Measurements from ENCODE around the gene CSTB. TPM values are rescaled to one million over a fixed set of nuclear protein-coding genes. Genes with fewer than 3 reads are reported as not detected.

Gene CSTB
- total RNA-seq, 1 experiment from 2014 or later: 57.5 TPM

GRCh38 chr21:43790010-43790524 is 14.0 kb upstream of the CSTB start:
- no peaks in the 10 kb centered on the region for H3K9me2 ChIP-seq (ENCODE audit: insufficient read depth)
- H3K79me2 ChIP-seq (ENCODE audit: insufficient read depth, low read length): peaks cover 57% of the 10 kb centered on the region
- TF ChIP-seq REST (IDR thresholded peaks at IDR 0.05; ENCODE audit: low read depth): no peak
- no peak for TF ChIP-seq POLR2A (IDR thresholded peaks at IDR 0.05; ENCODE audit: borderline replicate concordance, extremely low read depth, insufficient read depth, insufficient read length)
- no peak for TF ChIP-seq CTCF (IDR thresholded peaks at IDR 0.05 in 2 of 3, conservative IDR thresholded peaks at IDR 0.05 in 1 of 3; ENCODE audit: borderline replicate concordance in 1 of 3, insufficient read depth in 1 of 3, low read depth in 2 of 3, low read length in 2 of 3)
- no peak for TF ChIP-seq ATF3 (IDR thresholded peaks at IDR 0.05)
- no peak for TF ChIP-seq ZBTB33 (IDR thresholded peaks at IDR 0.05; ENCODE audit: extremely low read depth, insufficient replicate concordance, low read length)
- no peak for TF ChIP-seq SP1 (IDR thresholded peaks at IDR 0.05; ENCODE audit: low read depth)
- TF ChIP-seq CEBPB (IDR thresholded peaks at IDR 0.05; ENCODE audit: low read depth): no peak
- TF ChIP-seq SIN3A (IDR thresholded peaks at IDR 0.05; ENCODE audit: low read depth): no peak
- no peak for TF ChIP-seq TCF7L2 (IDR thresholded peaks at IDR 0.05; ENCODE audit: borderline replicate concordance, extremely low read depth, insufficient read depth, insufficient read length)
- no peak for TF ChIP-seq CBX3 (IDR thresholded peaks at IDR 0.05; ENCODE audit: low read depth)
- TF ChIP-seq EZH2phosphoT487 (IDR thresholded peaks at IDR 0.05; ENCODE audit: borderline replicate concordance): no peak
- TF ChIP-seq RAD21 (IDR thresholded peaks at IDR 0.05; ENCODE audit: low read depth): no peak
- no peak for TF ChIP-seq YY1 (IDR thresholded peaks at IDR 0.05; ENCODE audit: extremely low read depth, insufficient replicate concordance, low read depth, low read length)
- TF ChIP-seq EGR1 (IDR thresholded peaks at IDR 0.05; ENCODE audit: low read depth): no peak
- TF ChIP-seq JUND (IDR thresholded peaks at IDR 0.05): no peak
- no peak for TF ChIP-seq ZFX (IDR thresholded peaks at IDR 0.05)
- no peak for TF ChIP-seq EZH2 (IDR thresholded peaks at IDR 0.05)
- no peak for TF ChIP-seq ZNF274 (IDR thresholded peaks at IDR 0.05; ENCODE audit: low read depth, low read length)
- TF ChIP-seq ELF1 (IDR thresholded peaks at IDR 0.05; ENCODE audit: borderline replicate concordance, low read depth): no peak
- no peak overlapping the region for H2AFZ ChIP-seq (ENCODE audit: low read depth, low read length, poor library complexity, severe bottlenecking)
- peak overlapping the region; percentile 95 for H3K9ac ChIP-seq (ENCODE audit: low read length)
- H3K27me3 ChIP-seq (ENCODE audit: insufficient read depth, low read length): no peaks in the 10 kb centered on the region
- peak overlapping the region; percentile 79 for H3K27ac ChIP-seq (ENCODE audit: low read depth, low read length)
- no peak for DNase-seq (ENCODE audit: low read depth, low spot score)
- RAD21 ChIA-PET (ENCODE audit: low non-redundant PET in 1 of 2, low total read pairs in 2 of 2, uncharacterized antibody in 2 of 2, unreplicated experiment in 2 of 2): no interaction called here
- H4K20me1 ChIP-seq (ENCODE audit: insufficient read depth): no peaks in the 10 kb centered on the region; the same call in 1 of the 2 replicates
- CTCF ChIA-PET: no interaction called here
- intact Hi-C loops (cut with micrococcal nuclease): no loop called here
- no peaks in the 10 kb centered on the region for H3K9me3 ChIP-seq (ENCODE audit: control insufficient read depth in 1 of 2, insufficient read depth in 1 of 2, low read depth in 1 of 2, low read length in 2 of 2)
- peaks cover 32 to 44% of the 10 kb centered on the region in 2 experiments for H3K36me3 ChIP-seq (ENCODE audit: control insufficient read depth in 1 of 2, insufficient read depth in 2 of 2, low read length in 2 of 2)
- H3K4me1 ChIP-seq (ENCODE audit: control insufficient read depth in 1 of 2, insufficient read depth in 2 of 2, low read length in 2 of 2): peaks cover 4 to 20% of the 10 kb centered on the region in 2 experiments; a peak in 3 of 4 replicates
- ATAC-seq: no peak
- POLR2A ChIA-PET: no interaction called here
- BruUV-seq (replicated peaks): TSS peak; percentile 38
- H3K4me3 ChIP-seq (replicated peaks in 1 of 2; ENCODE audit: low read depth in 1 of 2, low read length in 2 of 2): peak overlapping the region; percentile 79 to 98
- H3K4me2 ChIP-seq (ENCODE audit: low read length): peak overlapping the region; percentile 86
